ENCODE data around the gene RAMACL.

The RAMACL gene

DNA sequence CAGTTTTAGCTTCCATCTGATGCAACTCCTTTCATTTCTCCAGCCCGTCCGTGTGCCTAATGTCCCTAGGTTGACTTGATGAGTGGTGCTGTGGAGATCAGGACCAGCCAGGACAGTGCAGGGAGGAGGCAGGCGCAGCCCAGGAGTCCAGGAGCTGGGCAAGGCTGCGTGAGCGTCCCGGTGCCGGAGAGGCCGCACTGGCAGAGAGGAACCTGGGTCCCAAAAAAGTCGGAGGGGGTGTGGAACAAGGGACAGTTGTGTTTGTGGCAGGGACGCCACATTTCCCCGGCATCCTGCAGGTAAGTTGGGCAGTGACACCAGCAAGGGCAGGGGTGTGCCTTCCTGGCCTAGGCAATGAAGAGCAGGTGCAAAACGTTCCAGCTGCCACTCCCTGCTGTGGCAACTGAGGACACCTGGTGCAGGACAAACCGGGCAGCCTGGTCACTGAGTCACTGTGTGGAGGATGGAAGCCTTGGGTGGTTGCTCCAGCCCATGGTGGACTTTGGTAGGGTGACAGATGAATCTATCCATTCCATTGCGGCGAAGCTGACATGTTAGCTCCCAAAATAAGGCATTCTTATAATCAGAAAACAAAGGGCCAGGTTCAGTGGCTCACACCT lies 53.2 kb downstream of the RAMACL start:
- DNase-seq (ENCODE audit: low read depth in 2 of 2): no peak

Measured in stimulated activated CD8-positive, alpha-beta memory T cell treated with anti-CD3 and anti-CD28 coated beads, Interleukin-7, amount 100 ng/mL, for 4 hours (primary cell).